Loucy (cell line): Measurements from ENCODE around the gene MYOM1.

Experiments used
- CTCF ChIP-seq: fragments of 200-600 bp; sonication (generic); conservative IDR thresholded peaks from 2 replicates; pipeline ENCODE4 v1.5.1; 2014; ENCODE audit warnings: mild to moderate bottlenecking, antibody characterized with exemption, low read length
- EZH2phosphoT487 ChIP-seq: fragments of 200-600 bp; IDR thresholded peaks from 2 replicates; pipeline ENCODE4 v1.6.1; 2018; ENCODE audit warnings: antibody characterized with exemption, mild to moderate bottlenecking, moderate library complexity, borderline replicate concordance

GRCh38 chr18:3054214-3054613, 165.6 kb downstream of the MYOM1 start:
- TF ChIP-seq CTCF (no peak), EZH2phosphoT487 (no peak)
